A549 (cell line): ENCODE results near the gene PAGR1. TPM values are rescaled to one million over a fixed set of nuclear protein-coding genes. Genes with fewer than 3 reads are reported as not detected.

Source experiments
- ATAC-seq, 2 experiments: fragments of 200-7000 bp in 1 of 2; fragments of >200 bp in 1 of 2; cut with Nextera tagmentation in 1 of 2; cut with Tn5 transposase in 1 of 2; 3 replicates each; pipeline versions ENCODE4 v1.8.0 to v1.9.1; 2018 to 2020; ENCODE audit warnings: mild to moderate bottlenecking in 1 of 2, moderate library complexity in 1 of 2
- CTCF ChIA-PET: fragments of 300-600 bp; sonication (Branson Sonifier 250); formaldehyde crosslinking; extraction: SDS; loops from one replicate; lab custom pipeline; 2021; ENCODE audit warnings: antibody characterized with exemption, inconsistent platforms; lab: Yijun Ruan, JAX
- POLR2A ChIA-PET: fragments of 350-600 bp; formaldehyde crosslinking; extraction: SDS; loops from one replicate; lab custom pipeline; 2021; ENCODE audit warnings: antibody characterized with exemption, inconsistent platforms; lab: Yijun Ruan, JAX
- DNase-seq, 2 experiments: peaks; one replicate each; pipeline versions ENCODE4 v3.0.0 to v3.0.0-alpha.2; 2011 to 2016; ENCODE audit warnings: low read depth in 1 of 2, low spot score in 1 of 2
- FAIRE-seq: peaks from 2 replicates; lab custom pipeline; 2011; peaks lifted over from hg19 to GRCh38; lab: Jason Lieb, UNC
- H3K27ac ChIP-seq, 2 experiments: fragments of >200 bp; sonication (Bioruptor Twin); formaldehyde crosslinking; 3 replicates each; pipeline ENCODE4 v1.5.1; 2016 to 2017
- H3K4me1 ChIP-seq: fragments of >200 bp; sonication (Bioruptor Twin); formaldehyde crosslinking; 3 replicates; pipeline ENCODE4 v1.6.1; 2016
- H3K4me2 ChIP-seq: fragments of >200 bp; sonication (Bioruptor Twin); formaldehyde crosslinking; 3 replicates; pipeline ENCODE4 v1.6.1; 2016
- H3K4me3 ChIP-seq: fragments of >200 bp; sonication (Bioruptor Twin); formaldehyde crosslinking; 3 replicates; pipeline ENCODE4 v1.5.1; 2016
- H3K9me3 ChIP-seq: fragments of >200 bp; sonication (Bioruptor Twin); formaldehyde crosslinking; 3 replicates; pipeline ENCODE4 v1.6.1; 2016
- CBX2 ChIP-seq: fragments of 200-600 bp; sonication (generic); IDR thresholded peaks from 2 replicates; pipeline ENCODE4 v1.6.1; 2016; ENCODE audit warnings: low read depth, mild to moderate bottlenecking, borderline replicate concordance
- CHD4 ChIP-seq: fragments of 200-600 bp; sonication (generic); IDR thresholded peaks from 2 replicates; pipeline ENCODE4 v1.6.1; 2016; ENCODE audit warnings: antibody characterized with exemption, mild to moderate bottlenecking, borderline replicate concordance
- CTCF ChIP-seq: fragments of >200 bp; sonication (Bioruptor Twin); formaldehyde crosslinking; IDR thresholded peaks from 3 replicates; pipeline ENCODE4 v1.5.1; 2016
- FOSL2 ChIP-seq, 2 experiments: fragments of 450-650 bp in 1 of 2; fragments of >200 bp in 1 of 2; sonication (Bioruptor Twin) in 1 of 2; formaldehyde crosslinking; IDR thresholded peaks; 2 replicates each; pipeline versions ENCODE4 v1.5.0 to v1.6.1; 2016 to 2020; ENCODE audit warnings: mild to moderate bottlenecking in 1 of 2, moderate library complexity in 1 of 2
- HMGXB4 ChIP-seq: fragments of 250-450 bp; sonication (Bioruptor Pico); IDR thresholded peaks from 2 replicates; pipeline ENCODE4 v1.5.0; 2021; ENCODE audit warnings: mild to moderate bottlenecking, moderate library complexity, borderline replicate concordance
- HOXB13 ChIP-seq: fragments of 250-450 bp; sonication (Bioruptor Pico); IDR thresholded peaks from 2 replicates; pipeline ENCODE4 v1.5.0; 2020; ENCODE audit warnings: low read depth, mild to moderate bottlenecking, moderate library complexity
- HOXB5 ChIP-seq: fragments of 250-450 bp; sonication (Bioruptor Pico); IDR thresholded peaks from 2 replicates; pipeline ENCODE4 v1.5.0; 2020; ENCODE audit warnings: mild to moderate bottlenecking, moderate library complexity
- MAFK ChIP-seq: fragments of 450-650 bp; IDR thresholded peaks from 2 replicates; pipeline ENCODE4 v1.6.1; 2014; ENCODE audit not compliant: partially characterized antibody
- REST ChIP-seq: fragments of 200-600 bp; sonication (generic); IDR thresholded peaks from 2 replicates; pipeline ENCODE4 v1.6.1; 2016; ENCODE audit warnings: antibody characterized with exemption, mild to moderate bottlenecking, moderate library complexity
- SMC3 ChIP-seq: fragments of >200 bp; sonication (Bioruptor Twin); formaldehyde crosslinking; IDR thresholded peaks from 3 replicates; pipeline ENCODE4 v1.6.1; 2018; ENCODE audit warnings: inconsistent platforms
- USF2 ChIP-seq: fragments of 450-650 bp; IDR thresholded peaks from 2 replicates; pipeline ENCODE4 v1.6.1; 2014; ENCODE audit warnings: antibody characterized with exemption
- ZNF302 ChIP-seq: fragments of 250-450 bp; sonication (Bioruptor Pico); IDR thresholded peaks from 2 replicates; pipeline ENCODE4 v1.9.0; 2021; ENCODE audit warnings: inconsistent platforms, mild to moderate bottlenecking, moderate library complexity
- WGBS: methylation state at CpG from one replicate; pipeline ENCODE4 v1.1.6; 2017; ENCODE audit errors: missing lambda C conversion rate; 5-methylcytosine and 5-hydroxymethylcytosine counted together
- polyA plus RNA-seq, 4 experiments: library from polyadenylated mRNA; depleted of rRNA in 3 of 4; stranded (reverse); fragments of >200 nt; fragmentation: RNase III in 1 of 4; extraction: RNeasy Plus Mini Kit Qiagen cat#74134 plus additional on column Dnase treatment in 1 of 4; gene quantifications; 2 replicates in 3 of 4; 3 replicates in 1 of 4; pipeline ENCODE4 v1.2.3, GENCODE V29; 2011 to 2017

The PAGR1 gene
- polyA plus RNA-seq, 2 of the 4 experiments (the other 2 are of a cell fraction): 26.7 to 44.5 TPM

- H3K4me2 ChIP-seq: peak overlapping the region; percentile 94
- H3K4me1 ChIP-seq: peaks cover 52% of the 10 kb centered on the region
- H3K9me3 ChIP-seq: no peaks in the 10 kb centered on the region
- TF ChIP-seq HOXB13 (CRISPR knock-in tag): no peak
- TF ChIP-seq SMC3: no peak
- TF ChIP-seq REST: no peak
- peak; percentile 87 for TF ChIP-seq MAFK
- CTCF ChIA-PET: interaction anchor here (0.6 to 24.4 kb wide), 29 partner anchors 10 to 233 kb away, joined by 3 to 568 read pairs (median 4); partner anchors contain the start of genes ASPHD1, C16orf92, KIF22 and MVP
- H3K4me3 ChIP-seq: peak overlapping the region; percentile 90
- POLR2A ChIA-PET: interaction anchor here (1.1 to 3.7 kb wide), 6 partner anchors 8 to 91 kb away, joined by 3 to 25 read pairs (median 8); partner anchors contain the start of genes KIF22, MVP, PAGR1 and SEZ6L2
- H3K27ac ChIP-seq: peak overlapping the region; percentile 98 to 99
- DNase-seq (no peak), FAIRE-seq (no peak), ATAC-seq (no peak)
- 46% methylated on average over 24 of the region's 25 CpGs for WGBS
These were observed 7.6 kb upstream of the PAGR1 start for GRCh38 chr16:29808219-29808900.

GRCh38 chr16:29809031-29809747 is 6.8 kb upstream of the PAGR1 start:
- Histone ChIP-seq H3K4me3 (no peak overlapping the region; the same call in 2 of the 3 replicates), H3K27ac (peak overlapping the region in 1 of 2 experiments; percentile 98; a peak in 2 of 6 replicates)
- FAIRE-seq (no peak), DNase-seq (no peak)
- CTCF ChIA-PET: interaction anchor here (1.0 to 24.4 kb wide), 8 partner anchors 10 to 233 kb away, joined by 3 to 568 read pairs (median 9); partner anchors contain the start of genes KIF22, MVP, PAGR1 and TLCD3B
- WGBS: 86% methylated on average over 14 of the region's 31 CpGs
- POLR2A ChIA-PET: interaction anchor here (3.7 kb wide), 1 partner anchor 19 kb away, joined by 25 read pairs; the partner anchor contains the start of gene KIF22
- no peak for TF ChIP-seq FOSL2 (IDR thresholded peaks at IDR 0.05)
- TF ChIP-seq FOSL2 (CRISPR knock-in tag; IDR thresholded peaks at IDR 0.05): no peak
- TF ChIP-seq ZNF302 (CRISPR knock-in tag): no peak
- TF ChIP-seq CBX2: no peak
- no peak for TF ChIP-seq CTCF
- no peak for TF ChIP-seq HOXB5 (CRISPR knock-in tag)
- no peak for TF ChIP-seq HMGXB4 (CRISPR knock-in tag)
- no peak for TF ChIP-seq USF2
- TF ChIP-seq CHD4: no peak
- TF ChIP-seq, all 56 proteins: peak for 0
- no peak for ATAC-seq
- Histone ChIP-seq H3K4me2 (peak overlapping the region; percentile 94), H3K9me3 (no peaks in the 10 kb centered on the region), H3K4me1 (peaks cover 44% of the 10 kb centered on the region)
